Activated CD4-positive, CD25-positive, alpha-beta regulatory T cell treated with anti-CD3 and anti-CD28 coated beads, Interleukin-2, amount 50 U/mL, for 72 hours (primary cell): Measurements from ENCODE around the gene UBE2I.

Experiments used
- DNase-seq: peaks from one replicate; pipeline ENCODE4 v3.0.0; 2021

The UBE2I gene

GRCh38 chr16:1364510-1364909 is 55.1 kb downstream of the UBE2I start:
- no peak for DNase-seq

GRCh38 chr16:1366060-1366711 is 56.8 kb downstream of the UBE2I start:
- no peak for DNase-seq

- no peak for DNase-seq
Observed at GRCh38 chr16:1366712-1367299, 57.4 kb downstream of the UBE2I start.

GRCh38 chr16:1367486-1368174 is 58.2 kb downstream of the UBE2I start:
- no peak for DNase-seq

- no peak for DNase-seq
Observed at GRCh38 chr16:1371054-1371978, 61.9 kb downstream of the UBE2I start.

- no peak for DNase-seq
Observed at GRCh38 chr16:1372292-1372950, 63.0 kb downstream of the UBE2I start.

GRCh38 chr16:1374418-1375297 is 65.2 kb downstream of the UBE2I start:
- no peak for DNase-seq

- DNase-seq, result no peak
Observed at GRCh38 chr16:1375298-1375640, 65.8 kb downstream of the UBE2I start.

GRCh38 chr16:1375741-1376410 is 66.4 kb downstream of the UBE2I start:
- no peak for DNase-seq
